GM21515 (cell line): ENCODE measurements around the gene EFL1.
"Not testable (repeated sequence)": the region's sequence is repeated elsewhere in the genome, so short reads cannot be mapped to it uniquely, and the experiment has no call there.

Experiments used
- ATAC-seq: cut with Tn5 transposase; IDR thresholded peaks from one replicate; pipeline ENCODE4 v1.9.1; 2021; ENCODE audit not compliant: unreplicated experiment

EFL1 gene

DNA sequence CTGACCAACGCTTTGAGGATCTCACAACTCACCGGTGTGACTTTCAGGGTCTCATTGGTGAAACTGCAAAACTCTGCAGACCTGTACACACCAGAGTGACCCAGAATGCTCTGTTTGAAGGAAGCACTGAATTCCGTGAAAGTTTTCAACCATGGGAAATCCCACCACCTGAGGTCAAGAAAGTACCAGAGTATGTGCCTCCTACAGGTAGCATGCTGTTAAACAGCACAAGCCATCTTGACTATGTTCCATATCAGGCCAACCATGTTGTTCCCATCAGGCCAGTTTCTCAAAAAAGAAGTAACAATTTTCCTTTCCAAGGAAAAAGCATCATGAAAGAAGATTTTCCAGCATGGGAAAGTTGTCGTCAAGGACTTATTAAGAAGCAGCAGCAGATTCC, 19.9 kb upstream of the EFL1 start:
- ATAC-seq, result not testable (repeated sequence)

DNA sequence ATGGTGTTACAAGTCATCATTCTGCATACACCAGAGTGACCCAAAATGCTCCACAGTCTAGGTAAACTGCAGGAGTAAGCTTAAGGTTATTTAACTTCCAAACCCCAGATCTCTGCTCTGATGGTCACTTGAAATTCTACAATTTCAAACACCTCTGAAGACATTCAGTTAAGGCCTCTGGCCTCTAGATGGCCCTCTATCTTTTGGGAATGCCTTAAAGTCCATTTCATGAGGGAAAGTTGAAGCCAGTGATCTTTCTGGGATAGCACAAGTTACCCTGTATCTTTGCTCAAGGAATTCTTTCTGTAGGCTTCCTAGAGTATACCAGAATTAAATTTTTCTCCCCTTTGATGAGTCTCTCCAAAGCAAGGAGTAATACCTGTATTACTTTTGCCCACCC, 18.7 kb upstream of the EFL1 start:
- ATAC-seq, result not testable (repeated sequence)

DNA sequence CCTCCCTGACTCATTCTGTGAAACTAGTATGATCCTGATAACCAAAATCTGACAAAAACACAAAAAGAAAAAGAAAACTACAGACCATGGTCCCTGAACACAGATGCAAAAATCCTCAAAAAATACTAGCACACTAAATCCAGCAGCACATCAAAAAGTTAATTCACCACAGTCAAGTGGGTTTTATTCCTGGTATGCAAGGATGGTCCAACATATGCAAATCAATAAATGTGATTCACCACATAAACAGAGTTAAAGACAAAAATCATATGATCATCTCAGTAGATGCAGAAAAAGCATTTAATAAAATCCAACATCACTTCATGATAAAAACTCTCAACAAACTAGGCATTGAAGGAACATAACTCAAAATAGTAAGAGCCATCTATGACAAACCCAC, 12.9 kb upstream of the EFL1 start:
- no peak for ATAC-seq

DNA sequence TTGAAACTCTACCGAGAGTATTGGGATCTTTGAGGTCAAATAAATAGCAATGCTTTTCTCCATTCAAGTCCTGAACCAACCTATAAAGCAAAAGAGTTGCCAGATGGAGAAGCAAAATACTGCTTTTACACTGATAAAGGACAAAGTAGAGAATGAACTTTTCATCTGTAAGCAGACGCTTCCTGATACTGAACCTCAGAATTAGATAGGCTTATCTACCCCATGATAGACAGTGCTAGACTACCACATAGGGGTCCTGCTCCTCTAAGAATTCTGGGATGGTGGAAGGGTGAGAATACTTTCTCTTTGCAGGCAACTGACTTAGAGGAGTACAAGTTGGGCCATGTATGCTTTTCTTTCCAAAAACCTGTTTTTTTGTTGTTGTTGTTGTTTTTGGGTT, 9.6 kb upstream of the EFL1 start:
- ATAC-seq, result no peak

DNA sequence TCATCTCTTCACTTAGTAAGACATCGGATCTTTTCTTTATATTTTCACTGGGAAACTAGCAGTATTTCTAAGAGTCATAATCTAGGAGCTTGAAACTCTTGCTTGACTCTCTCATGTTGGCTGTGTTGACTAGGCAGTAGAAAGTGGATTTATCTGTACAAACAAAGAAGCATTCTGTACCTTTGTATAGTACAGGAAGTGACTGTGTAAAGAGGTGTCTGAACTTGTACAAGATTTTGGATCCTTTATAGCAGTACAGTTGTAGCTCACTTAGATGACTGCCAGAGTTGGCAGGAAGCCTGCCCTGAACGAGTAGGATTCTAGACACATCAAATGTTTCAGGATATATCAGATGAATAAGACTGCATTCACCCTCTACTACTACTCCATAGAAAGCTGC, 5.9 kb upstream of the EFL1 start:
- ATAC-seq, result not testable (repeated sequence)

DNA sequence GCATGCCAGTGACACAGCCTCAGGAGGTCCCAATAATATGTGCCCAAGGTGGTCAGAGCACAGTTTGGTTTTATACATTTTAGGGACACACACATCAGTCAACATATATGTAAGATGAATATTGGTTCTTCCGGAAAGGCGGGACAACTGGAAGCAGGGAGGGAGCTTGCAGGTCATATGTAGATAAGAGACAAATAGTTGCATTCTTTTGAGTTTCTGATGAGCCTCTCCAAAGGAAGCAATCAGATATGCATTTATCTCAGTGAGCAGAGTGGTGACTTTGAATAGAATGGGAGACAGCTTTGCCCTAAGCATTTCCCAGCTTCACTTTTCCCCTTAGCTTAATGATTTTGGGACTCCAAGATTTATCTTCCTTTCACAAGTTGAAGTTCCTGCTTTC, 4.6 kb upstream of the EFL1 start:
- not testable (repeated sequence) for ATAC-seq

DNA sequence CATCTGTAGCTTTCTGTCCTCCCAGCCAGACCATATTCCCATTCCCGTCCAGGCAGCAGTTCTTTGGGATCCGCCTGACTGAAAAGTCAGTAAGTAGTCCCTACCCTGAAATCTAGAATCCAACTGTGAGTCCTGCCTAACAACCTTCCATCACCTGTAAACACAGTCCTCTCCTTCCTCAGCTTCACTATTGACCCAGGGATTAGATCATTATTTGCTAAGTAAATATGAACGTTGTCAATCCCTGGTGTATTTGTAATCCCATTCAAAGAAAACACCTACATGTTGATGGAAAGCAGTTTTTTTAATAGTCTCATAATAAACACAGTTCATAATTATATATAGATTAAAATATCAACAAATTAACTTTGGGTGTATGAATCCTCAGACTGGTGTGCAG, 816 bp upstream of the EFL1 start:
- ATAC-seq, result no peak

DNA sequence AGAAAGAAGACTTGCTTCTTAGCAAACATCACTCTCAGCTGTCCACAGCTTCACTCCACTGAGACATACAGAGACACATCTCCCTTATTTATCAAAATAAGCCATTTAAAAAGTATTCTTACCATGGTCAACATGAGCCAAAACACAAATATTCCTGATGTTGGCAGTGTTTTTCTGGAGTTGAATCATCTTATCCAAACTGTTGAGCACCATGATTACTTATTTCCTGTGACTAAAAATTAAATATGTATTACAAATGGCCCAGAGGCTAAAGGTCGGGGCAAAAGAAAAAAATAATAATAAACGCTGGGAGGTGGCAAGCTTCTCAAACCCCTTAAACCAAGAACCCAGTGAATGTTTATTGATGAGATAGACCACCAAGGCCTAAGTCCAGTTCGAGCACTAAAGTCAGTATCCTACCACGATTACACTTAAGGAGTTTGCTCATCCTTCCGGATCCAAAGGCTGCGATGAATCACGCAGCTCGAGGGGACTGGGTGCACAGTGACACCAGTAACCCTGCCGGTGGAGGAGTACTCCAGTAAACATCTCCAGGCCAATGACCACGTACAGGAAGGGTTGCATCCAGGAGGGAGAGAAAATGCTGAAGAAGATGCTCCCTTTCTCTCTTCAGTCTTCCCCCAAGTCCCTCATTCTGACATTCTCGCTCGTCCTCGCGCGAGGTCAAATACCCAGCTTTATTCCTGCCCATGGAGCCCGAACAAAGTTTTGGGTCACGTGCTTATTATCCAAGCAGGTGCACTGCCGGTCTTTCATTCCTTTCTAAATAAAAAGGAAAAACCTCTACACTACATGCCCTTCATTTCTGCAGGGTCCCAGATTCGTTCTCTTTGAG, 740 bp downstream of the EFL1 start:
- ATAC-seq, result peak; percentile 31

DNA sequence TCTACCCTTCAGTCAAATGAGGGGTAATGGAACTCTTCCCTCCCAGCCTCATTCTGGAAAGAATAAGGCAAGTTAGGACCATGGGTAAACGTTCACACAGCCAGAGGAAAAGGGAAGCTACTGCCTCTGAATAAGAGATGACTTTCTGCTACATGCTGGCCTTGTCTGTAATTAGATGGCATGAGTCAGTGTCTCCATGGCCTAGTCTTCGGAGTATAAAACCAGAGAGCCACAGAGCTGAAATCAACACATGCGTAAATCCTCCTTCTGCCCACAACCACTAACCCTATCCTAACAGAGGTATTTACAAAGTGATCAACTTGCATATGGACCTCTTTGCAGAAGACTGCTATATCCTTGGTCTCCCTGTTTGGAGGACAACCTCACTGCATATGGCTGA, 14.3 kb downstream of the EFL1 start:
- not testable (repeated sequence) for ATAC-seq

DNA sequence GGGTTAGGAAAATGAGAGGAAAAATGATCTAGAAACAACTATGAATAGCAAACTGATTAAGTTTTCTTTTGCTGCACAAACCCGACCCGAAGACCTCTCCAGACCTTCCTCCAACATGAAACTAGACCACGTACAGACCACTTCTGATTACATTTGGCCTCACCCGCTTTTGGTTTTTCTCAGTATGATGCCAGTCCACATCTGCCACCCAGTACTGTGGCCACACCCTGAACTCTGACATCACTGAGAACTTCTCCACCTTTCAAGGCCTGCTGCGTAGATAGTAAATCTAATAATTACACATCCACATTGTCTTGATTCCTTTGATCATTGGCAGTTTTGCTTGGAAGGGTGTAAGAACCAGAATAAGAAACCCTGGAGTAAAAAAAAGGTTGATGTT, 16.6 kb downstream of the EFL1 start:
- ATAC-seq, result not testable (repeated sequence)

DNA sequence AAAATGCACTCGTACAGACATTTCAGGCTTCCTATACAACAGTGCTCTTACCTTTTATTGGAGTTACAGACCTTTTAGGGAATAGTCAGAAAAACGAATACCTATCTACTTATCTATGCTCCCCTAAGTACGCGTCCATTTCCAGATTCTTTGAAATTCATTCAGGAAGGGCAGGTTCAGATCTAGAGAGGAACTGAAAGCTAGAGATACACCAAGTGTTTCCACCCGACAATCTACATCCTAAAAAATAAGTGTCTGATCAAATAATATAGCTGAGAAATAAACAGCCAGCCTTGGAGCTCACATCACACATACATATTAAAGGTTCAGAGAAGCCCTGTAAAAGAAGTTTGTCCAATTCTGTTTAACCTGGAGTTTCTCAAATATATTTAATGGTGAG, 18.9 kb downstream of the EFL1 start:
- ATAC-seq, result not testable (repeated sequence)

DNA sequence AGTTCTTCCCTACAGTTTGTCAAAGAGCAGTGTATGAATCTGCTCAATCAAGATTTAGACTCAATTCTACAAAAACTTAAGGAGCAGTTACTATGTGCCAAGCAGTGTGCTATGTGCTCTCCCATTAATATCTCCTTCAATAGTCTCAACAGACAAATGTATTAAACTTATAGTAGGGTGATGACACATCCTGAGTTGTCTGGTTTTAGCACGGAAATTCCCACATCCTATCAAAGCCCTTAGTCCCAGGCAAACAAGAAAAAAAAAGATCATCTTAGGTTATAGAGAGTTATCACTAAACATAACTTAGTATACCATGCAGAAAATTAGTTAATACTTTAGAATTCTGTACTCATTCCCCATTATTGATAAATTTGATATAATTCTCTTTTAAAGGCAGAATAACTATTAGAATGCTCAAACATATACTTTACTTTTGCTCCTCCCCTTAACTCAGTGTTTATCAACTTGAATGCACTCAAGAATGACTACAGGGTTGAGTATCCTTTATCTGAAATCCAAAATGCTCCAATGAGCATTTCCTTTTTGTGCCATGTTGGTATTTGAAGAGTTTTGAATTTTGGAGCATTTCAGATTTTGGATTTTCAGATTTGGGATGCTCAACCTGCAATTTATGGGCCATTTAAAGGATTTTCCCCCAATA, 20.6 kb downstream of the EFL1 start:
- ATAC-seq, result not testable (repeated sequence)

DNA sequence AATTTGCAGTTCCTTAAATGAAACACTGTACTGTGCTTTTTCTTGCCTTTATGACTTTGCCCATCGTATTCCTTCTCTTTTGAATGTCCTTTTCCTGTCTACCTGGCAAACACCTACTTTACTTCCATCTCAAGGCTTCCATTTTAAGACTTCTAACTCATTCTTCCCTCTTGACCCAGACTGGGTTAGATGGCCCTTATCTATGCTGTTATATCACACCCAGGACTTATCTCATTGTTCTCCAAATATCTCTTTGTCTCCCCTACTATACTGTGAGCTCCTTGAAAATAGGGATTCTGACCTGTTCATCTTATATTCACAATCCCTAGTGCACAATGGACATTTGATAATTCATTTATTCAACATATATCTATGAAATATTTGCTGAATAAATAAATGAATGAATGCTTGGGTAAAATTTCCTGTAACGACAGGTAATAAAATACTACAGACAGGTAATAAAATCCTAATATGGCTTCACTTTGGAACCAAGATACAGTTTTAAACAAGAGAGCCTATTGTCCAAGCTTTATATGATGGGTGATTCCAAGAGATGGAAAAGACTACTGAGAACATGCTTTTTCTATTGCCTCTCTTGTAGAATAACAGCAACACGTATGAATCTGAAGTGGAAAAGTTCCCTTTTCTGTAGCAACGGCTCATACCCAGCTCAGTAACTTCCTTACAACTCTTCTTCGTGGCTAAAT, 22.7 kb downstream of the EFL1 start:
- no peak for ATAC-seq

DNA sequence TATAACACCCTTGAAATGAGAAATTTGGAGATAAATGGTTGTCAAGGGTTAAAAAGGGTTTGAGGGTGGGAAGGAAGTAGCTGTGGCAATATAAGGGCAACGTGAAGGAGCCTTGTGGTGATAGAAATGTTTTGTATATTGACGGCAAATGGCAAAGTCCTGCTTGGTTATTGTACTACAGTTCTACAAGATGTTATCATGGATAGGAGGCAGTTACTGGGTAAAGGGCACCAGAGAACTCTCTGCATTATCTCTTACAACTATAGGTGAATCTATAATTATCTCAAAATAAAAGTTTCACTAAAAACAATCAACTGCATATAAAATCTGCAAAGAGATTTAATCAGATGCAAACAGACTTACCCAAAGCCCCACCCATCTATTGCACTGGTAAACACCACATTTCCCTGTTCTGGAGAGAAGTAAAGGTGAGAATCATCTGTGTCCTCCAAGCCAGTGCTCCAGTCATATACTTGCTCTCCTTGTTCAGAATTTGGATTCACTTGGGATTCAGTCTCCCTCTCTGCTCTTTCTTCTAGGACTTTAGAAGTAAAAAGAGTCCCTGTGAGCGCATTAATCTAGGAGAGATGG, 24.5 kb downstream of the EFL1 start:
- not testable (repeated sequence) for ATAC-seq

DNA sequence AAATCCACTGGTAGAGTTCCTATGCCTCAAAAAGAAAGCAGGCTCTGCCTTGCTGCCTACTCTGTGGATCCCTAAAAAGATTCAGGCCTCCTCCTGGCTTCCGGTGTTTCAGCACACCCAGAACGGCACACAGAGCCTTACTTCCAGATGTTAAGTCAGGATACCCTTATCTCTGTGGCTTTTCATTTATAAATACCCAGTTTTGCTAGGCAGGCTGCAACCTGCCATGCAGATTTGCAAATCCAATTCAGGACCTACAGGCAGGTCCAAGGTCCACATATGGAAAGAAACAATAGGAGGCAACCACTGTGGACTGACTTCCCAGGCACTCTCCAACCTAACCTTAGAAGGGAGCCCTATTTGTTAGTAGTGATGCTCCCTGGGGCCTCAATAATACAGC, 30.7 kb downstream of the EFL1 start:
- no peak for ATAC-seq

DNA sequence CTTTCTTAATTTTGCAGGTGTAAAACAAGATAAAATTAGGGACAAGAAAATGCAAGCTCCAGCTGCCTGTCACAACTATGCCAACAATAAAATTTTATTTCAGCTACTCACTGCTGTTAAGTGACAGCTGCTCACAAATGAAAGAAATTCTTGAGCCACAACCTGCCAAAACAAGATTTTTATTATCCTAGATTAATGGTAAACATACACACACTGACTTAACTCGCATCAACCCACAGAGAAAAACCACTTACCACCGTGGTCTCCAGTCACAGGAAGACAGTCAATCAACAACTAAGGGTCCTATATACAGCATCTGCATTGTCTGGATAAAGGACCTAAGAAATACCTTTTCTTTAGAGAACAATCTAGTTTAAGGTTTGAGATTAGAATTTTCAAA, 31.3 kb downstream of the EFL1 start:
- no peak for ATAC-seq

DNA sequence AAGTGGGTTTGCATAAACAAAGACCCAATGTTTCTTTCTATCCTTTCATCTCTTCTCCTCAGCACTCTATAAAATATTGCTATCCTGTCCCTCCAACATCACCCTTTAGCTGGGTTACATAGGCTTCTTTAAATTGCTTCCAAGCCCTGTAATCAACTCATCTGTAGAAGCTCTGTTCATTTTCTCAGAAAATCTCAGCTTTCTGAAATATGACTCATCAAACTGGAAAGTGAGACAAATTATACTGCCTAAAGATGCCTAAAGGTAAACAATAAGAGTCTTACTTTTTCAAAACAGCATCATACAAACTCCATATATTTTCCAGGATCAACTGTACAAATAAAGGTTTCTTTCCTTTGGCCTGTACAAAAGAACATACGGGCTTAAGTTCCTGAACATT, 33.8 kb downstream of the EFL1 start:
- no peak for ATAC-seq

DNA sequence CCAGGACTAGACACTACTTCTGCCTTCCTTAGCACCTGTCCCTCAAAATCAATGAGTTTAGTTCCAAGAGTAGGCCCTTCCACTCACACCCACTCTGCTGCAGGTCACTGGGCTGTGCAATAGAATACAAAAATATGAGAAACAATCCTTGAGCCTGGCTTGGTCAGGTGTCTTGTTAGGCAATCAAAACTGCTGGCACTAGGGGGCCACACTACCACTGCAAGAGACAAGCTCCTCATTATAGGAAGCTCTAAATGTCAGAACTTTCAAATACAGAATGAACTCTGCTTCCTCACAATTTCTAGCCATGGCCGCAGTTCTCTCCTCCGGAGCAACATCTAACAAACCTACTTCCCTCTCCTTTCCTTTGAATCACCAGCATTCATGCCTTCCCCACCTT, 41.0 kb downstream of the EFL1 start:
- not testable (repeated sequence) for ATAC-seq

DNA sequence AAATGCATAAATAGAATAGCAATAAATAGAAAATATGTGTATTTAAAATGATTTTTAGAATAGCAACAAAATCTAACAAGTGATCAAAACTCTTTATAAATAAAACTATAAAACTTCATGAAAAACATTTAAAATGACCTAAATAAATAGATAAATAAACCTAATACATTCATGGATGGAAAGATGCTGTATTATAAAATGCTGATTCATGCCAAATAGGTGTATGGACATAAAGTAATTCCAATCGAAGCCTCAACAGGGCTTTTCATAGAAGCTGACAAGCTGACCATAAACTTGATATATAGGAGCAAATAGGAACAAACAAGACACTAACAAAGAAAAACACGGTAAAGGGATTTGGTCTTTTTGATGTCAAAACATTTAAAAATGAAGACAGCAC, 46.4 kb downstream of the EFL1 start:
- ATAC-seq, result not testable (repeated sequence)

DNA sequence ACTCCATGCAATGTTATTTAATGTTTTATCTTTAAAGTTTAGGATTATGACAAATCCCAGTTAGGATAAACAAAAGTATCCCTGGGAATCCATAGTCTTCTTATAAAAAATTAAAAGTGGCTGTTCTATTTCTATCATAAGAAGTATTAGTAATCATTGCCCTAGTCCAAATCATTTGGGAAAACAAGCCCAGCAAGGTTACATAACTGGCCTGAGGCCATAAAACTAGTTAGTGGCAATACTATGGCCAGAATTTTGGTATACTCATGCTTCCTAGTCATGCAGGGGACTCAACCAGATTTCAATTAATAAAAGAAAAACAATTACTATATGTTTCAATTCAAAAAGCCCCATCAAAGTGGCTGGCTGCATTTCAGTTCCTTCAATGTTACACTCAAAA, 50.3 kb downstream of the EFL1 start:
- not testable (repeated sequence) for ATAC-seq

DNA sequence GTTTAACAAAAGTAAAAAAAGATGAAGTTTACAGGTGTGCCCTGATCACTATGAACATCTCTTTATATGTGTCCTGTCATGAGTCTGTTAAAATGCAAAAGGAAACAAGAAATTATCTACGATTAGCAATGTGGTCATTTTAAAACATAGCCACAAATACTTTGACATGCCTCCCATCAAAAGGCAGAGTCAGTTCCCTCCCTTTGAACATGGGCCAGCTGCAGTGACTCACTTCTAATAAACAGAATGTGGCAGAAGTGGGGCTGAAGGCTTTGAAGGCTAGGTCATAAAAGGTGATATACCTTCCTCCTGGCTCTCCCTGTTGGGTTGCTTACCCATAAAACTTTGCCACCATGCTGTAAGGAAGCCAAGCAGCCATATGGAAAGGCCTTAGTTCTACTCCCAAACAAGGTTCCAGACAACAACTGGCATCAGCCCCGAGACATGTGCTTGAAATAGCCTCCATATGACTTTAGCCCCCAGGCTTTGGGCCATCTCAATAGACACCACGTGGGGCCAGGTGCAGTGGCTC, 52.4 kb downstream of the EFL1 start:
- not testable (repeated sequence) for ATAC-seq
